GM23248 (cell line): ENCODE results near the gene CACNA1I. TPM values are rescaled to one million over a fixed set of nuclear protein-coding genes. Genes with fewer than 3 reads are reported as not detected.

Experiments used
- DNase-seq: peaks from one replicate; pipeline ENCODE4 v3.0.0-alpha.2; 2015
- H2AFZ ChIP-seq: fragments of 200-600 bp; sonication (generic); 2 replicates; pipeline ENCODE4 v1.6.1; 2016; ENCODE audit warnings: antibody characterized with exemption
- H3F3A ChIP-seq: fragments of 200-600 bp; sonication (generic); 2 replicates; pipeline ENCODE4 v1.6.1; 2016; ENCODE audit warnings: mild to moderate bottlenecking, antibody characterized with exemption, mixed run types; ENCODE audit not compliant: insufficient read depth
- H3K27ac ChIP-seq: fragments of 200-600 bp; sonication (generic); 2 replicates; pipeline ENCODE4 v1.5.1; 2016; ENCODE audit warnings: mild to moderate bottlenecking
- H3K27me3 ChIP-seq: fragments of 200-600 bp; sonication (generic); replicated peaks from 2 replicates; pipeline ENCODE4 v1.6.1; 2016; ENCODE audit warnings: mild to moderate bottlenecking; ENCODE audit not compliant: insufficient read depth
- H3K36me3 ChIP-seq: fragments of 200-600 bp; sonication (generic); 2 replicates; pipeline ENCODE4 v1.6.1; 2016; ENCODE audit warnings: low read depth, mild to moderate bottlenecking
- H3K4me1 ChIP-seq: fragments of 200-600 bp; sonication (generic); 2 replicates; pipeline ENCODE4 v1.6.1; 2016; ENCODE audit warnings: mild to moderate bottlenecking; ENCODE audit not compliant: insufficient read depth
- H3K4me2 ChIP-seq: fragments of 200-600 bp; sonication (generic); one replicate; pipeline ENCODE4 v1.6.1; 2016; ENCODE audit warnings: mild to moderate bottlenecking; ENCODE audit not compliant: unreplicated experiment
- H3K4me3 ChIP-seq: fragments of 200-600 bp; sonication (generic); 2 replicates; pipeline ENCODE4 v1.5.1; 2016; ENCODE audit warnings: mild to moderate bottlenecking
- H3K79me2 ChIP-seq: fragments of 200-600 bp; sonication (generic); 2 replicates; pipeline ENCODE4 v1.6.1; 2016; ENCODE audit warnings: mild to moderate bottlenecking; ENCODE audit not compliant: insufficient read depth
- H3K9ac ChIP-seq: fragments of 200-600 bp; sonication (generic); 2 replicates; pipeline ENCODE4 v1.6.1; 2016; ENCODE audit warnings: mild to moderate bottlenecking
- H3K9me2 ChIP-seq: fragments of 200-600 bp; sonication (generic); 2 replicates; pipeline ENCODE4 v1.6.1; 2016; ENCODE audit warnings: mixed run types, mild to moderate bottlenecking, moderate library complexity; ENCODE audit not compliant: insufficient read depth
- H3K9me3 ChIP-seq: fragments of 200-600 bp; sonication (generic); one replicate; pipeline ENCODE4 v1.6.1; 2017; ENCODE audit warnings: low read depth
- H4K20me1 ChIP-seq: fragments of 200-600 bp; sonication (generic); 2 replicates; pipeline ENCODE4 v1.6.0; 2016; ENCODE audit not compliant: insufficient read depth
- EZH2 ChIP-seq: fragments of 200-600 bp; sonication (generic); IDR thresholded peaks from 2 replicates; pipeline ENCODE4 v1.6.1; 2018; ENCODE audit warnings: antibody characterized with exemption, mild to moderate bottlenecking; ENCODE audit not compliant: insufficient read depth, poor library complexity, severe bottlenecking
- EZH2phosphoT487 ChIP-seq: fragments of 200-600 bp; sonication (generic); IDR thresholded peaks from 2 replicates; pipeline ENCODE4 v1.6.1; 2018; ENCODE audit warnings: antibody characterized with exemption, moderate library complexity, mild to moderate bottlenecking, low read depth; ENCODE audit not compliant: insufficient read depth
- WGBS, 2 experiments: methylation state at CpG; one replicate each; pipeline ENCODE4 v1.1.6; 2015 to 2017; ENCODE audit warnings: low lambda C conversion rate in 2 of 2, low coverage in 1 of 2; ENCODE audit errors: missing lambda C conversion rate in 2 of 2; 5-methylcytosine and 5-hydroxymethylcytosine counted together
- in situ Hi-C: fragments of 300-500 bp; cut with MboI; formaldehyde crosslinking; loops from 2 replicates; pipeline ENCODE4 v1.15.0; 2020
- polyA plus RNA-seq: library from polyadenylated mRNA; unstranded; fragments of >200 nt; fragmentation: Nextera tagmentation; extraction: Ambion mirVana; gene quantifications from 2 replicates; pipeline ENCODE4 v1.2.1, GENCODE V29; 2016
- total RNA-seq: library from RNA; depleted of rRNA; stranded (reverse); fragments of >200 nt; shearing (Covaris generic); gene quantifications from 2 replicates; pipeline ENCODE4 v1.2.3, GENCODE V29; 2014

The CACNA1I gene
- total and polyA plus RNA-seq, 2 experiments from 2014 or later = not detected

DNA sequence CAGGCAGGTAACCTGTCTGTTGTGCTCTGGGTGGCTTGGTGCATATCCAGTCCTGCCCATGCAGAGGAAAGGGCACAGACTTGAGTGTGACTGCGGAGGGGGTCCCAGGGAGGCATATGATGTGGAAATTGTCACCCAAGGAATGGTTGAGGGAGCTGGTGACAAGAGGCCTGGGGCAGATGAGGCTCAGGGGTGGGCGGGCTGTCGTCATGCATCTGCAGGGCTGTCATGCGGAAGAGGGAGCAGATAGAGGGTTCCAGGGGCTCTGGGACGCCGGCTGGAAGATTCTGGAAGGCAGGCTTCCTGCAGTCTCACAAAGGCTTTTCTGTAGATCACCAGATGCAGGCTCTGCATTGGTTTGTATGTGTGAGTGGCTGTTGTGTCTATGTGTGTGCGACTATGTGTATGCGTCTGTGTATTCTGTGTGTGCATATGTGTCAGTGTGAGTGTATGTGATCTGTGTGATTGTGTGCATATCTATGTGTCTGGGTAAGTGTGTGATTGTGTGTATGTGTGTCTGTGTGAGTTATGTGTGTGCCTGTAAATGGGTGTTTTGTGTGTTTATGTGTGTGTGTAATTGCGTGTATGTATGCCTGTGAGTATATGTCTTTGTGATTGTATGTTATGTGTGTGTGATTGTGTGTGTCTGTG lies 7.6 kb upstream of the CACNA1I start:
- Histone ChIP-seq H2AFZ (no peak overlapping the region), H3K79me2 (no peaks in the 10 kb centered on the region), H3K4me3 (no peak overlapping the region), H3K9me3 (no peaks in the 10 kb centered on the region), H3K27ac (no peak overlapping the region), H4K20me1 (no peaks in the 10 kb centered on the region), H3F3A (no peaks in the 10 kb centered on the region), H3K4me1 (no peaks in the 10 kb centered on the region), H3K27me3 (peaks cover 24% of the 10 kb centered on the region), H3K9ac (no peak overlapping the region), H3K36me3 (no peaks in the 10 kb centered on the region), H3K4me2 (no peak overlapping the region), H3K9me2 (no peaks in the 10 kb centered on the region)
- WGBS, 2 experiments = 48 to 58% methylated on average over 9 of the region's 9 CpGs
- DNase-seq = no peak
- in situ Hi-C loops = loop anchor here (25.0 kb wide), 1 partner anchor 774 kb away; the partner anchor contains the start of gene ADSL
- no peak for TF ChIP-seq EZH2

- in situ Hi-C loops = loop anchor here (25.0 kb wide), 1 partner anchor 774 kb away; the partner anchor contains the start of gene ADSL
- Histone ChIP-seq H3K4me1 (no peaks in the 10 kb centered on the region), H3K9me2 (no peaks in the 10 kb centered on the region), H3K79me2 (no peaks in the 10 kb centered on the region), H2AFZ (no peak overlapping the region), H3K27me3 (peaks cover 16% of the 10 kb centered on the region), H3K4me3 (no peak overlapping the region), H4K20me1 (no peaks in the 10 kb centered on the region), H3K36me3 (no peaks in the 10 kb centered on the region), H3K9me3 (no peaks in the 10 kb centered on the region), H3K9ac (no peak overlapping the region), H3F3A (no peaks in the 10 kb centered on the region), H3K27ac (no peak overlapping the region), H3K4me2 (no peak overlapping the region)
- no peak for TF ChIP-seq EZH2
- no peak for TF ChIP-seq EZH2phosphoT487
- WGBS, 2 experiments = 46 to 51% methylated on average over 7 of the region's 7 CpGs
- no peak for DNase-seq
Measured at GRCh38 chr22:39563571-39564428, 6.8 kb upstream of the CACNA1I start.

DNA sequence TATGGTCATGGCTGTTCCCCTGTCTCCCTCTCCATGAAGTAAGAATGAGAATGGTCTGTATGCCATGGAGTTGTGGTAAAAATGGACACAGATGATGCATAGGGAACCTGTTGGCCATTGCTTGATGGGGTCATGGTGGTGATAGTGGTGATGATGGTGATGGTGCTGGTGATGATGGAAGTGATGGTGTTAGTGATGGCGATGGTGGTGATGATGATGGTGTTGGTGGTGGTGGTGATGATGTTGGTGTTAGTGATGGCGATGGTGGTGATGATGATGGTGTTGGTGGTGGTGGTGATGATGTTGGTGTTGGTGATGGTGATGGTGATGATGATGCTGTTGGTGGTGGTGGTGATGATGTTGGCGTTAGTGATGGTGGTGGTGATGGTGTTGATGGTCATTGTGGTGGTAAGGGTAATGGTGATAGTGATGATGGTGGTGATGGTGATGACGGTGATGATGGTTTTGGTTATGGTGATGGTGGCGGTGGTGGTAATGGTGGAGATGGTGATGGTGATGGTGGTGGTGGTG lies 5.1 kb upstream of the CACNA1I start:
- Histone ChIP-seq H2AFZ (no peak overlapping the region), H3K27ac (no peak overlapping the region), H4K20me1 (no peaks in the 10 kb centered on the region), H3K9me2 (no peaks in the 10 kb centered on the region), H3K27me3 (peaks cover 11% of the 10 kb centered on the region; the same call in 1 of the 2 replicates), H3K9me3 (no peaks in the 10 kb centered on the region), H3K4me1 (no peaks in the 10 kb centered on the region), H3K4me2 (no peak overlapping the region), H3K9ac (no peak overlapping the region), H3K36me3 (no peaks in the 10 kb centered on the region), H3K79me2 (no peaks in the 10 kb centered on the region), H3F3A (no peaks in the 10 kb centered on the region), H3K4me3 (no peak overlapping the region)
- WGBS, 2 experiments = 83 to 84% methylated on average over 5 of the region's 5 CpGs
- TF ChIP-seq EZH2phosphoT487 (no peak), EZH2 (no peak)
- DNase-seq = no peak
- in situ Hi-C loops = loop anchor here (25.0 kb wide), 1 partner anchor 772 kb away; the partner anchor contains the start of gene ADSL

DNA sequence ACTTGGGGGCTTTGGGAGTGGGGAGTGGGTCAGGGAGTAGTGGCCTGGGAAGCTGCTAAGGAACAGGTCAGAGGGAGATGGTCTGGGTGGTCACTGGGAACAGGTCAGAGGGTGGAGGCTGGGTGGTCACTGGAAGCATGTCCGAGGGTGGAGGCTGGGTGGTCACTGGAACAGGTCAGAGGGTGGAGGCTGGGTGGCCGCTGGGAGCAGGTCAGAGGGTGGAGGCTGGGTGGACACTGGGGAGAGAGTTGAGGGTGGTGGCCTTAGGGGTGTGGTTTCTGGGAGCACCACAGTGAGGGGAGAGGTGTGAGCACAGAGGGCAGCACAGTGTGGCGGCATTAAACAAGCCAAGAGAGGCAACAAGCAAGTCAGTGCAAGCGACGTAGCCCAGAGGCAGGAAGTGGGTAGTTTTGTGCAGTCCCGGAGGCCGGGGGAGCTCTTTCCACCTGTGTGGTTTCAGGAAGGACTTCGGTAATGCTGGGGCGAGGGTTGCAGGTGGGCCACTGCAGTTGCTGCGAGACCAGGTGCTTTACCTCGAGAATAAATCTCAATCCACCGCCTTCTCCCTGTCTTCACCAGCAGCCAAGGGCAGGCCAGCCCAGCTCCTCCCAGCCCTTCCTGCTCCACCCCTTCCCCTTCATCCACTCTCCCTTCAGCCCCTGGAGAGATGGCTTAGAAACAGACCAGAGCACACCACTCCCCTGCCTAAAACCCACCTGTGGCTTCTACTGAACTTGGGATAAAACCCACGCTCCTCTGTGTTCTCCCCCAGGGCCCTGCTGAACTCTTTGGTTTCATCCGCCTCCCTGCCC lies 3.2 kb upstream of the CACNA1I start:
- H3K4me1 ChIP-seq = no peaks in the 10 kb centered on the region
- H3K9me2 ChIP-seq = no peaks in the 10 kb centered on the region
- H3F3A ChIP-seq = no peaks in the 10 kb centered on the region
- no peak overlapping the region for H3K4me3 ChIP-seq
- no peak overlapping the region for H3K9ac ChIP-seq
- no peaks in the 10 kb centered on the region for H4K20me1 ChIP-seq
- no peaks in the 10 kb centered on the region for H3K27me3 ChIP-seq
- H3K9me3 ChIP-seq = no peaks in the 10 kb centered on the region
- in situ Hi-C loops = loop anchor here (25.0 kb wide), 1 partner anchor 770 kb away; the partner anchor contains the start of gene ADSL
- H3K4me2 ChIP-seq = no peak overlapping the region
- no peaks in the 10 kb centered on the region for H3K79me2 ChIP-seq
- DNase-seq = no peak
- H2AFZ ChIP-seq = no peak overlapping the region
- H3K27ac ChIP-seq = no peak overlapping the region
- H3K36me3 ChIP-seq = no peaks in the 10 kb centered on the region
- TF ChIP-seq EZH2phosphoT487 (no peak), EZH2 (no peak)
- WGBS, 2 experiments = 50 to 55% methylated on average over 14 of the region's 14 CpGs
